Duodenal mucosa (tissue), 2 donors: ENCODE data around the gene NCKIPSD.

Source experiments
- H3K27ac ChIP-seq: one replicate; pipeline ENCODE4 v1.7.0; 2013; ENCODE audit warnings: low read depth, low read length
- H3K27me3 ChIP-seq, 2 donors: one replicate each; pipeline ENCODE4 v1.7.0; 2013; ENCODE audit warnings: low read length in 2 of 2, control low read depth in 1 of 2; ENCODE audit not compliant: insufficient read depth in 2 of 2, control insufficient read depth in 1 of 2
- H3K36me3 ChIP-seq, 2 donors: one replicate each; pipeline ENCODE4 v1.7.0; 2013; ENCODE audit warnings: low read length in 2 of 2, control low read depth in 1 of 2; ENCODE audit not compliant: insufficient read depth in 2 of 2, control insufficient read depth in 1 of 2
- H3K4me1 ChIP-seq, 2 donors: one replicate each; pipeline ENCODE4 v1.7.0; 2013; ENCODE audit warnings: low read length in 2 of 2, control low read depth in 1 of 2; ENCODE audit not compliant: insufficient read depth in 2 of 2, control insufficient read depth in 1 of 2
- H3K4me3 ChIP-seq, 2 donors: one replicate each; pipeline ENCODE4 v1.7.0; 2013; ENCODE audit warnings: low read length in 2 of 2, low read depth in 1 of 2
- H3K9ac ChIP-seq, 2 donors: one replicate each; pipeline ENCODE4 v1.7.0; 2013; ENCODE audit warnings: low read length in 2 of 2, low read depth in 1 of 2
- H3K9me3 ChIP-seq, 2 donors: one replicate each; pipeline ENCODE4 v1.7.0; 2013; ENCODE audit warnings: low read length in 2 of 2, control low read depth in 1 of 2; ENCODE audit not compliant: control insufficient read depth in 1 of 2

The NCKIPSD gene

DNA sequence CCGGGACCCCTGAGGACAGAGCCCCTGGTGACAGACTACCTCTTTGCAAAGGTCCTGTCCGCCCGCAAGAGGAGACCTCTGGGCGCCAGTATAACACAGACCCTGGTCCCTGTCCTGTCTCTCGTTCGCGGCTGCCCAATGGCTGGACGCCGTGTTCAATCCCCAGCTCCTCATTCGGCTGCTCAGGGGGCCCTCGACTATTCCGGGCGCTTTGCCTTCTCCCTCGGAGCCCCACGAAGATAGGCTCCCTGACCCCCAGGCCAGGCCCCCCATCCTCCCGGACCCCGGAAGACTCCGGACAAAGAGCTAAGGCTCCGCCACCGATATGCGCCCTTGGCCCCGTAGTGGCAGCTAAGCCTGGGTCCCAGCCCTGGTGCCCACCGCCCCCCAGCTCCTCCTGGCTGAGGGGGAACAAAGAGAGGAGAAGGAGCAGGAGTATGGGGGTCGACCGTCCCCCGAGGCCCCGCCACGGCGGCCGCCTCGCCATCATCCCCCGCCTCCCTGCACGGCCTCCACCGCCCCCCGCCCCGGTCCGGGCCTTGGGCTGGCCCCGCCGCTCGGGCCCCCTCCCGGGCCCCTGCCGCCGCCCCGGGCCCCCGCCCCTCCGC lies 23.5 kb downstream of the NCKIPSD start:
- H3K27ac ChIP-seq = no peak overlapping the region
- peaks cover 0 to 14% of the 10 kb centered on the region in 2 donors for H3K4me1 ChIP-seq
- no peaks in the 10 kb centered on the region for H3K36me3 ChIP-seq
- no peaks in the 10 kb centered on the region for H3K9me3 ChIP-seq
- H3K9ac ChIP-seq = no peak overlapping the region
- no peak overlapping the region for H3K4me3 ChIP-seq
- no peaks in the 10 kb centered on the region for H3K27me3 ChIP-seq

- H3K27me3 ChIP-seq = no peaks in the 10 kb centered on the region
- H3K9ac ChIP-seq = no peak overlapping the region
- no peaks in the 10 kb centered on the region for H3K36me3 ChIP-seq
- peak overlapping the region; percentile 34 to 50 for H3K4me3 ChIP-seq
- no peaks in the 10 kb centered on the region for H3K9me3 ChIP-seq
- H3K4me1 ChIP-seq = peaks cover 0 to 20% of the 10 kb centered on the region in 2 donors
- no peak overlapping the region for H3K27ac ChIP-seq
Observed at GRCh38 chr3:48661501-48662144, 24.1 kb downstream of the NCKIPSD start.

DNA sequence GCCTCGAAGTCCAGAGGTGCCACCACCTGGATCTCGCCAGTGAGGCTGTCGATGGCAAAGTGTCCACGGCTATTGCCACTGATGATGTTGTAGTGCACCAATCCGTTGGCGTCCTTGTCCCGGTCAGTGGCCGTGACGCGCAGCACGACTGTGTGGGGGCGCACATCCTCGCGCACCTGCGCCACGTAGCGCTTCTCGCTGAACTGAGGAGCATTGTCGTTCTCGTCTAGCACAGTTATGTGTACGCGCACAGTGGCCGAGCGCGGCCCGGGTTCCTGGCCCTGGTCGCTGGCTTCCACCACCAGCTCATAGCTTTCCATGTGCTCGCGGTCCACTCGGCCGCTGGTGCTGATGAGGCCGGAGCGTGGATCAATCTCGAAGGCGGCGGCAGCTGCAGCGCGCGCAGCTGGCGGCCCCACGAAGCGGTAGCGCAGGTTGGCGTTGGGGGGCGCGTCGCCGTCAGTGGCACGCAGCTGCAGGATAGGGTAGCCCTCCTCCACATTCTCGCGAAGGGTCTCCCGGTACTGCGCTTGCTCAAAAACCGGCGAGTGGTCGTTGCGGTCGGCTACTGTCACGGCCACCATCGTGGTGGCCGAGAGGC lies 24.8 kb downstream of the NCKIPSD start:
- H3K9me3 ChIP-seq = no peaks in the 10 kb centered on the region
- H3K4me3 ChIP-seq = peak overlapping the region in 1 of 2 donors; percentile 50
- peaks cover 0 to 24% of the 10 kb centered on the region in 2 donors for H3K4me1 ChIP-seq
- H3K36me3 ChIP-seq = no peaks in the 10 kb centered on the region
- H3K9ac ChIP-seq = no peak overlapping the region
- H3K27me3 ChIP-seq = no peaks in the 10 kb centered on the region
- H3K27ac ChIP-seq = no peak overlapping the region

GRCh38 chr3:48656841-48657281 lies 28.9 kb downstream of the NCKIPSD start:
- H3K27ac ChIP-seq = no peak overlapping the region
- H3K36me3 ChIP-seq = no peaks in the 10 kb centered on the region
- peak overlapping the region in 1 of 2 donors; percentile 25 for H3K9ac ChIP-seq
- peaks cover 0 to 17% of the 10 kb centered on the region in 2 donors for H3K4me1 ChIP-seq
- H3K27me3 ChIP-seq = no peaks in the 10 kb centered on the region
- H3K9me3 ChIP-seq = no peaks in the 10 kb centered on the region
- H3K4me3 ChIP-seq = peak overlapping the region; percentile 61 to 62

DNA sequence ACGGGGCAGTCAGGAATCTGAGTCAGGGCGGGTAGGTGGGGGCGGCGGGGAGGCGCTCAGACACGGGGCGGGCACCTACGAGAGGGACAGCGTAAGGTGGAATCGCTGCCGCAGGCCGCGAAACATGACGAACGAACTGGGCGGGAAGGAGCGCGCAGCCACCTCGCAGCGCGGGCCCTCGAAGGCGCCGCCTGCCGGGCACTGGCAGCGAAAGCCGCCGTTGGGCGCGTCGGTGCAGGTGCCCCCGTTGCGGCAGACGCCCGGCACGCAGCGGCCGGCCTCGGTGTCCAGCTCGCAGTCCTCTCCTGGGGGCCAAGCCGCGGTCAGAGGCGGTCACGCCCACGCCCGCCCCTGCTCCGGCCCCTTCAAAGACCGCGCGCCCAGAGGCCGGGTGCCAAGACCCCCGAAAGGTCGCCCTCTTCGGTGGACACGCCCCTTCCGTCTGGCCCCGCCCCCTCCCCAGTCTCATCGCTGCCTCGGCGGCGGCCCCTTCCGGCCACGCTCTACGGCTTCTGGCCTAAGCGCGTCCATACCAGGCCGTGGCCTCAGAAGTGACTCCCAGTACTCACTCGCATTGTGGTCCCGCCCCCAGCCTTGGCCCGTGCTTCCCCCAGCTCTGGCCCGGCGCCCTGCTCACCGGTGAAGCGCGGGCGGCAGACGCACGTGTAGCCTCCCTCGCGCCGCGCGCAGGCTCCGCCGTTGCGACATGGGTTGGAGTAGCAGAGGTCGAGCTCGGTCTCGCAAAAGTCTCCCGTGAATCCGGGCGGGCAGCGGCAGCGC lies 29.5 kb downstream of the NCKIPSD start:
- Histone ChIP-seq H3K9me3 (no peaks in the 10 kb centered on the region), H3K4me3 (peak overlapping the region; percentile 61 to 62), H3K27ac (peak overlapping the region; percentile 42), H3K9ac (peak overlapping the region; percentile 25 to 47), H3K36me3 (no peaks in the 10 kb centered on the region), H3K27me3 (no peaks in the 10 kb centered on the region), H3K4me1 (peaks cover 0 to 17% of the 10 kb centered on the region in 2 donors)

- Histone ChIP-seq H3K27me3 (no peaks in the 10 kb centered on the region), H3K4me1 (peaks cover 0 to 17% of the 10 kb centered on the region in 2 donors), H3K36me3 (no peaks in the 10 kb centered on the region), H3K4me3 (peak overlapping the region; percentile 8 to 61), H3K9ac (no peak overlapping the region), H3K27ac (no peak overlapping the region), H3K9me3 (no peaks in the 10 kb centered on the region)
Observed at GRCh38 chr3:48655606-48656005, 30.1 kb downstream of the NCKIPSD start.

- no peaks in the 10 kb centered on the region for H3K36me3 ChIP-seq
- peaks cover 0 to 17% of the 10 kb centered on the region in 2 donors for H3K4me1 ChIP-seq
- no peaks in the 10 kb centered on the region for H3K27me3 ChIP-seq
- H3K27ac ChIP-seq = no peak overlapping the region
- H3K9me3 ChIP-seq = no peaks in the 10 kb centered on the region
- no peak overlapping the region for H3K4me3 ChIP-seq
- H3K9ac ChIP-seq = no peak overlapping the region
Observed at GRCh38 chr3:48655063-48655462, 30.7 kb downstream of the NCKIPSD start.

DNA sequence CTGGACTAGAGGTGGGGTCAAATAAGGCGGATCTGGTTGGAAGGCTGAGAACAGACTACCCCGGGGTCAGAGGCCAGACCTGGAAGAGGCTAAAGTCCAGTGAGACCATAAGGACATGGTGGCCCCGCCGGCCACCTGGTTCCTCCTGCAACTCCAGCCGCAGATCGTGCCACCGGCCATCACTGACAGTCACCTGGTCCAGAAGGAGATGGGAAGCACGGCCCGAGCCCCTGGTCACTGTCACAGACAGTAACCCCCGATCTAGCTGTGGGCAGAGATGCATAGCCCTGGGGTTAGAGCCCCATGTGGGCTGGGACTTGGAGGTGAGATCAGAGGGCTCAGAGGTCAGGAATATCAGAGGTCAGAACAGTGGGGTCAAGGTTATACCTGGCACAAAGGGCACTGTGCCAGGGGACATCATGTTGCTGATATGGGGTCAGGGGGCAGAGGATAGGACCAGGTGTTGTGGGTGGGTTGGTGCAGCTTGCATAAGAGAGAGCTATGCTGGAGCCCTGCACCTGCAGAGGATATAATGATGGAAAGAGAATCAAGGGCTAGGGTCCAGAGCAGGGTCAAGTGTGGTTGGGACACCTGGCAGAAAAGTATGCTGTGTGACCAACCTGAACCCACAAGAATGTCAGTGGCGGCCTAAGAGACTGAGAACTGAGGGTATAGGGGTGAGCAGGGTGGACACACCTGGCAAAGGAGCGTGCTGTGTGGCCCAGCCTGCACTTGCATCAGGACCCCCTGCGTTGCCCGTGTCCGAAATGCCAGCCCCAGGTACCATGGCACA lies 32.6 kb downstream of the NCKIPSD start:
- Histone ChIP-seq H3K36me3 (no peaks in the 10 kb centered on the region), H3K9ac (no peak overlapping the region), H3K4me1 (peaks cover 0 to 17% of the 10 kb centered on the region in 2 donors), H3K27ac (no peak overlapping the region), H3K9me3 (no peaks in the 10 kb centered on the region), H3K27me3 (no peaks in the 10 kb centered on the region), H3K4me3 (no peak overlapping the region)

DNA sequence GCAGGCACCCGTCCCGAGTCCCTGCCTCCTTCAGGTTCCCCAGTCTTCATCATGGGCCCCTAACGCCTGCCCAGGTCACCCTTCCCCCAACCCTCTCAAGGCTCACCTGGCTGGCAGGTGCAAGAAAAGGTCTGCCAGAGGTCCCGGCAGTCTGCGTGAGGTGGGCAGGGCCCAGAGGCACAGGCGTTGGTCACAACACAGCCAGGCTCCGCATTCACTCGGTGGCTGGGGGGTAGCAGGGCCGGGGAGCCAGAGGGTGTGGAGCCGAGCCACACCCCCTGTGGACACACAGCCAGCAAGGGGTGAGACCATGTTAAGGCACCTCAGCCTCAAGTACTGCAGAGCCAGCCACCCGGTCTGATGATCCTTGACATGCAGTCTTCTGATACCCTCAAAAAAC lies 33.9 kb downstream of the NCKIPSD start:
- H3K9ac ChIP-seq = no peak overlapping the region
- no peaks in the 10 kb centered on the region for H3K9me3 ChIP-seq
- no peak overlapping the region for H3K4me3 ChIP-seq
- no peaks in the 10 kb centered on the region for H3K27me3 ChIP-seq
- H3K27ac ChIP-seq = no peak overlapping the region
- no peaks in the 10 kb centered on the region for H3K36me3 ChIP-seq
- peaks cover 0 to 12% of the 10 kb centered on the region in 2 donors for H3K4me1 ChIP-seq
